Ecto neural progenitor cell (in vitro differentiated cells): Measurements from ENCODE around the gene RNF175.

ENCODE experiments used
- DNase-seq: peaks from one replicate; pipeline ENCODE4 v3.0.0-alpha.2; 2018; ENCODE audit warnings: low spot score

The RNF175 gene

GRCh38 chr4:153785910-153786721, 26.3 kb upstream of the RNF175 start:
- no peak for DNase-seq

GRCh38 chr4:153784166-153784699, 24.4 kb upstream of the RNF175 start:
- DNase-seq, result no peak

GRCh38 chr4:153782581-153782980, 22.8 kb upstream of the RNF175 start:
- DNase-seq, result no peak

- no peak for DNase-seq
Observed at GRCh38 chr4:153781717-153782416, 22.0 kb upstream of the RNF175 start.

- no peak for DNase-seq
Observed at GRCh38 chr4:153781280-153781679, 21.5 kb upstream of the RNF175 start.

GRCh38 chr4:153780876-153781275, 21.1 kb upstream of the RNF175 start:
- no peak for DNase-seq

- no peak for DNase-seq
Observed at GRCh38 chr4:153780221-153780620, 20.4 kb upstream of the RNF175 start.

- DNase-seq, result no peak
Observed at GRCh38 chr4:153778383-153778782, 18.6 kb upstream of the RNF175 start.

- no peak for DNase-seq
Observed at GRCh38 chr4:153777421-153777820, 17.6 kb upstream of the RNF175 start.

GRCh38 chr4:153776601-153777000, 16.8 kb upstream of the RNF175 start:
- DNase-seq, result no peak

GRCh38 chr4:153773236-153773690, 13.4 kb upstream of the RNF175 start:
- no peak for DNase-seq

- no peak for DNase-seq
Observed at GRCh38 chr4:153771046-153771445, 11.2 kb upstream of the RNF175 start.

GRCh38 chr4:153766758-153767157, 6.9 kb upstream of the RNF175 start:
- DNase-seq, result no peak

GRCh38 chr4:153765894-153766293, 6.1 kb upstream of the RNF175 start:
- DNase-seq, result no peak

GRCh38 chr4:153764601-153765368, 5.0 kb upstream of the RNF175 start:
- DNase-seq, result no peak

- no peak for DNase-seq
Observed at GRCh38 chr4:153763404-153763803, 3.6 kb upstream of the RNF175 start.

GRCh38 chr4:153758688-153759406, 977 bp downstream of the RNF175 start:
- DNase-seq, result no peak

GRCh38 chr4:153758136-153758535, 1.7 kb downstream of the RNF175 start:
- DNase-seq, result no peak

GRCh38 chr4:153757407-153757806, 2.4 kb downstream of the RNF175 start:
- DNase-seq, result no peak

GRCh38 chr4:153755186-153755585, 4.6 kb downstream of the RNF175 start:
- DNase-seq, result no peak

- peak; percentile 76 for DNase-seq
Observed at GRCh38 chr4:153750197-153750817, 9.5 kb downstream of the RNF175 start.
